ENCODE measurements around the gene HOXC10. TPM values are rescaled to one million over a fixed set of nuclear protein-coding genes. Genes with fewer than 3 reads are reported as not detected.

Gene HOXC10
- total RNA-seq, 4 donors from 2014 or later, result 23.9 to 48.3 (median 40.3) TPM

- Histone ChIP-seq H3K9me3 (no peaks in the 10 kb centered on the region), H3K27ac (peak overlapping the region; percentile 94 to 100 (median 98)), H3K4me1 (peaks cover 50 to 55% of the 10 kb centered on the region in 2 donors), H3K4me3 (peak overlapping the region; percentile 64 to 88 (median 80)), H3K36me3 (no peaks in the 10 kb centered on the region), H3K27me3 (no peaks in the 10 kb centered on the region)
- intact Hi-C loops (cut with DNase I; ENCODE audit: low total_unique reads), result loop anchor here (10.0 kb wide), 2 partner anchors 949 to 1731 kb away; partner anchors contain the start of genes CD63 and RDH5
- ATAC-seq (no peak), DNase-seq (no peak)
- TF ChIP-seq POLR2A (IDR thresholded peaks at IDR 0.05), result no peak
- no peak for TF ChIP-seq CTCF (IDR thresholded peaks at IDR 0.05 in 4 of 5, conservative IDR thresholded peaks at IDR 0.05 in 1 of 5)
- in situ Hi-C loops (cut with MboI; ENCODE audit: low sequenced_read_pairs in 4 of 4), result loop anchor here in 3 of 4 donors (25.0 kb wide), 3 partner anchors 219 to 1719 kb away; partner anchors contain the start of genes GPR84 (in 2 of the 3), BLOC1S1 (in 1 of the 3), ITGA7 (in 1 of the 3) and RDH5 (in 1 of the 3)
These were observed 8.4 kb downstream of the HOXC10 start for GRCh38 chr12:53993162-53994008.

GRCh38 chr12:53994009-53994263, 9.0 kb downstream of the HOXC10 start:
- Histone ChIP-seq H3K27me3 (no peaks in the 10 kb centered on the region), H3K9me3 (no peaks in the 10 kb centered on the region), H3K36me3 (no peaks in the 10 kb centered on the region), H3K27ac (peak overlapping the region; percentile 94 to 100 (median 98)), H3K4me1 (peaks cover 48 to 55% of the 10 kb centered on the region in 2 donors), H3K4me3 (peak overlapping the region; percentile 64 to 88 (median 80))
- DNase-seq (no peak), ATAC-seq (no peak)
- intact Hi-C loops (cut with DNase I; ENCODE audit: low total_unique reads) (loop anchor here (10.0 kb wide), 2 partner anchors 949 to 1731 kb away; partner anchors contain the start of genes CD63 and RDH5), in situ Hi-C loops (cut with MboI; ENCODE audit: low sequenced_read_pairs in 4 of 4) (loop anchor here in 3 of 4 donors (25.0 kb wide), 3 partner anchors 218 to 1718 kb away; partner anchors contain the start of genes GPR84 (in 2 of the 3), BLOC1S1 (in 1 of the 3), ITGA7 (in 1 of the 3) and RDH5 (in 1 of the 3))
- TF ChIP-seq CTCF (IDR thresholded peaks at IDR 0.05 in 4 of 5, conservative IDR thresholded peaks at IDR 0.05 in 1 of 5) (no peak), POLR2A (IDR thresholded peaks at IDR 0.05) (no peak)

GRCh38 chr12:53994264-53995001, 9.5 kb downstream of the HOXC10 start:
- intact Hi-C loops (cut with DNase I; ENCODE audit: low total_unique reads), result loop anchor here (10.0 kb wide), 2 partner anchors 950 to 1730 kb away; partner anchors contain the start of genes CD63 and RDH5
- H3K9me3 ChIP-seq, result no peaks in the 10 kb centered on the region
- H3K4me3 ChIP-seq, result peak overlapping the region; percentile 64 to 88 (median 80)
- no peaks in the 10 kb centered on the region for H3K36me3 ChIP-seq
- H3K4me1 ChIP-seq, result peaks cover 43 to 54% of the 10 kb centered on the region in 2 donors
- peak in 1 of 2 donors; percentile 53 for DNase-seq
- TF ChIP-seq CTCF (IDR thresholded peaks at IDR 0.05 in 4 of 5, conservative IDR thresholded peaks at IDR 0.05 in 1 of 5) (no peak), POLR2A (IDR thresholded peaks at IDR 0.05) (no peak)
- ATAC-seq, result peak; percentile 20 to 26
- peak overlapping the region; percentile 94 to 100 (median 98) for H3K27ac ChIP-seq
- in situ Hi-C loops (cut with MboI; ENCODE audit: low sequenced_read_pairs in 4 of 4), result loop anchor here in 3 of 4 donors (25.0 kb wide), 3 partner anchors 218 to 1718 kb away; partner anchors contain the start of genes GPR84 (in 2 of the 3), BLOC1S1 (in 1 of the 3), ITGA7 (in 1 of the 3) and RDH5 (in 1 of the 3)
- H3K27me3 ChIP-seq, result no peaks in the 10 kb centered on the region

- Histone ChIP-seq H3K4me1 (peaks cover 37 to 49% of the 10 kb centered on the region in 2 donors), H3K27ac (peak overlapping the region; percentile 94 to 100 (median 98)), H3K9me3 (no peaks in the 10 kb centered on the region), H3K27me3 (peaks cover 0 to 2% (median 0%) of the 10 kb centered on the region in 3 donors), H3K36me3 (no peaks in the 10 kb centered on the region), H3K4me3 (peak overlapping the region; percentile 64 to 88 (median 80))
- ATAC-seq, result peak; percentile 2 to 3
- intact Hi-C loops (cut with DNase I; ENCODE audit: low total_unique reads), result loop anchor here (10.0 kb wide), 2 partner anchors 950 to 1730 kb away; partner anchors contain the start of genes CD63 and RDH5
- no peak for TF ChIP-seq CTCF (IDR thresholded peaks at IDR 0.05 in 4 of 5, conservative IDR thresholded peaks at IDR 0.05 in 1 of 5)
- no peak for TF ChIP-seq POLR2A (IDR thresholded peaks at IDR 0.05)
- DNase-seq, result no peak
- in situ Hi-C loops (cut with MboI; ENCODE audit: low sequenced_read_pairs in 4 of 4), result loop anchor here in 3 of 4 donors (25.0 kb wide), 3 partner anchors 217 to 1717 kb away; partner anchors contain the start of genes GPR84 (in 2 of the 3), BLOC1S1 (in 1 of the 3), ITGA7 (in 1 of the 3) and RDH5 (in 1 of the 3)
These were observed 10.0 kb downstream of the HOXC10 start for GRCh38 chr12:53995002-53995377.

All from gastrocnemius medialis (tissue), 4 donors.